ENCODE data around the gene CASTOR1.

DNA sequence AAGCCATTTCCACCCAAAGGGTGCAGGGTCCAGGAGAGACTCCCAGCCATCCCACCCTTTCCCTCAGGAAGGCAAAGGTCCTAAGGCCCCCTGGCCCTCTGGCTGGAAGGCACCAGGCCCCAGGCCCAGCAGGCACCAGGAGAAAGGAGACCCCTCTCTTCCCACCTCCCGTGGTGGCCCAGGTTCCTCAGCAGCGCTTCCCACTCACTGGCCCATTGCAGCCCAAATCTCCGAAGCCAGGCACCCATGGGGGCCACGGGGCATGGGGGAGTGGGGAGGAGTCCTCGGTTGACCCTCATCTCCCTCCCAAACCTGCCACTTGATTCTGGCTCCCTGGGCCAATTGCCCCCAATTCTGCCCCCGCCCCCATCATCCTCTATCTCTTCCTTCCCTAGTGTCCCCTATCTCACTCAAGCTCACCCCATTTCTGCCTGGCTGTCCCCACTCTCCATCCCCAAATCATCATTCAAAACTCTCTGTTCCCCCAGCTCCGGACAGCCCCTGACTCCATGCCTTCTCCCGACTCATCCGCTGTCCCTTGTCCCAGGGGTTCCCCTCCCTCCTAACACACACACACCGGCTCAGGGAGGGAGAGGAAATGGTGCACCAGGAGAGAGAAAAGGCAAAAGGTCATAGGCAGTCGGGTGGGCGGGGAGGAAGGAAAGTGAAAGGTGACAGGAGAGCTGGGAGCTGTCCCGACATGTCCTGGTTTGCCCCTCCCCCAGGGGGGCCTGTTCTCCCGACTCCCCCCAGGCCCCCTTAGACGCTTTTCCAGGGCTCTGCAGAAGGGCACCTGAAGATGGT lies 43.9 kb downstream of the CASTOR1 start:
- TF ChIP-seq, protein P1, sequence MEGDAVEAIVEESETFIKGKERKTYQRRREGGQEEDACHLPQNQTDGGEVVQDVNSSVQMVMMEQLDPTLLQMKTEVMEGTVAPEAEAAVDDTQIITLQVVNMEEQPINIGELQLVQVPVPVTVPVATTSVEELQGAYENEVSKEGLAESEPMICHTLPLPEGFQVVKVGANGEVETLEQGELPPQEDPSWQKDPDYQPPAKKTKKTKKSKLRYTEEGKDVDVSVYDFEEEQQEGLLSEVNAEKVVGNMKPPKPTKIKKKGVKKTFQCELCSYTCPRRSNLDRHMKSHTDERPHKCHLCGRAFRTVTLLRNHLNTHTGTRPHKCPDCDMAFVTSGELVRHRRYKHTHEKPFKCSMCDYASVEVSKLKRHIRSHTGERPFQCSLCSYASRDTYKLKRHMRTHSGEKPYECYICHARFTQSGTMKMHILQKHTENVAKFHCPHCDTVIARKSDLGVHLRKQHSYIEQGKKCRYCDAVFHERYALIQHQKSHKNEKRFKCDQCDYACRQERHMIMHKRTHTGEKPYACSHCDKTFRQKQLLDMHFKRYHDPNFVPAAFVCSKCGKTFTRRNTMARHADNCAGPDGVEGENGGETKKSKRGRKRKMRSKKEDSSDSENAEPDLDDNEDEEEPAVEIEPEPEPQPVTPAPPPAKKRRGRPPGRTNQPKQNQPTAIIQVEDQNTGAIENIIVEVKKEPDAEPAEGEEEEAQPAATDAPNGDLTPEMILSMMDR (IDR thresholded peaks at IDR 0.05; ENCODE audit: low read length) = no peak
- TF ChIP-seq EZH2 (IDR thresholded peaks at IDR 0.05; ENCODE audit: borderline replicate concordance, low read length) = no peak
